Lower leg skin (tissue), 4 donors: ENCODE measurements around the gene CAMK2D. TPM values are rescaled to one million over a fixed set of nuclear protein-coding genes. Genes with fewer than 3 reads are reported as not detected.

Source experiments
- DNase-seq, 2 donors: peaks; one replicate each; pipeline ENCODE4 v3.0.0-alpha.2; 2019; ENCODE audit warnings: low spot score in 2 of 2
- H3K4me3 ChIP-seq: fragments of 200-600 bp; sonication (generic); 2 replicates; pipeline ENCODE4 v1.5.1; 2017; ENCODE audit warnings: mild to moderate bottlenecking, low read depth; ENCODE audit not compliant: poor library complexity, severe bottlenecking
- CTCF ChIP-seq, 3 donors: fragments of 450-650 bp; IDR thresholded peaks; one replicate each; pipeline ENCODE4 v1.5.1; 2016; ENCODE audit warnings: antibody characterized with exemption in 3 of 3, mild to moderate bottlenecking in 3 of 3, moderate library complexity in 2 of 3
- POLR2A ChIP-seq, 2 donors: fragments of 450-650 bp; IDR thresholded peaks; one replicate each; pipeline ENCODE4 v1.6.1; 2016 to 2017; ENCODE audit warnings: antibody characterized with exemption in 2 of 2, mild to moderate bottlenecking in 1 of 2, moderate library complexity in 1 of 2
- WGBS, 2 donors: methylation state at CpG; one replicate each; pipeline ENCODE4 v1.1.5; 2018; 5-methylcytosine and 5-hydroxymethylcytosine counted together
- intact Hi-C: fragments of 100-400 bp; cut with DNase I; formaldehyde crosslinking; loops from one replicate; pipeline ENCODE4 v1.15.0; 2023; ENCODE audit warnings: low total_unique reads
- total RNA-seq, 4 donors: library from RNA; depleted of rRNA; stranded (reverse); fragments of >200 nt; gene quantifications; one replicate each; pipeline ENCODE4 v1.1.0, GENCODE V29; 2016

CAMK2D gene
- total RNA-seq, 4 donors from 2014 or later, result 25.2 to 40.7 (median 32.7) TPM

- no peak overlapping the region for H3K4me3 ChIP-seq
- no peak for DNase-seq
- TF ChIP-seq CTCF (IDR thresholded peaks at IDR 0.05) (no peak), POLR2A (IDR thresholded peaks at IDR 0.05) (no peak)
- intact Hi-C loops, result no loop called here
- WGBS, 2 donors, result 86 to 89% methylated on average over 1 of the region's 1 CpG
Observed at GRCh38 chr4:113509851-113510250, 251.7 kb downstream of the CAMK2D start.

- no peak for TF ChIP-seq CTCF (IDR thresholded peaks at IDR 0.05)
- TF ChIP-seq POLR2A (IDR thresholded peaks at IDR 0.05), result no peak
- no peak for DNase-seq
- no peak overlapping the region for H3K4me3 ChIP-seq
- 87 to 92% methylated on average over 5 of the region's 5 CpGs for WGBS, 2 donors
- intact Hi-C loops, result no loop called here
Observed at GRCh38 chr4:113505044-113505443, 256.5 kb downstream of the CAMK2D start.

GRCh38 chr4:113504422-113504821, 257.1 kb downstream of the CAMK2D start:
- DNase-seq, result no peak
- no peak overlapping the region for H3K4me3 ChIP-seq
- intact Hi-C loops, result no loop called here
- no peak for TF ChIP-seq POLR2A (IDR thresholded peaks at IDR 0.05)
- TF ChIP-seq CTCF (IDR thresholded peaks at IDR 0.05), result no peak
- WGBS, 2 donors, result 94 to 99% methylated on average over 3 of the region's 3 CpGs

GRCh38 chr4:113503691-113504090, 257.8 kb downstream of the CAMK2D start:
- H3K4me3 ChIP-seq, result no peak overlapping the region
- DNase-seq, result no peak
- no peak for TF ChIP-seq CTCF (IDR thresholded peaks at IDR 0.05)
- no peak for TF ChIP-seq POLR2A (IDR thresholded peaks at IDR 0.05)
- intact Hi-C loops, result no loop called here

- DNase-seq, result no peak
- H3K4me3 ChIP-seq, result no peak overlapping the region
- TF ChIP-seq POLR2A (IDR thresholded peaks at IDR 0.05), result no peak
- TF ChIP-seq CTCF (IDR thresholded peaks at IDR 0.05), result no peak
- WGBS, 2 donors, result 80 to 90% methylated on average over 3 of the region's 3 CpGs
- intact Hi-C loops, result no loop called here
Observed at GRCh38 chr4:113502906-113503305, 258.6 kb downstream of the CAMK2D start.

- no peak for DNase-seq
- TF ChIP-seq CTCF (IDR thresholded peaks at IDR 0.05) (no peak), POLR2A (IDR thresholded peaks at IDR 0.05) (no peak)
- intact Hi-C loops, result no loop called here
- no peak overlapping the region for H3K4me3 ChIP-seq
- WGBS, 2 donors, result 91 to 98% methylated on average over 1 of the region's 1 CpG
Observed at GRCh38 chr4:113502476-113502875, 259.1 kb downstream of the CAMK2D start.
